Parathyroid adenoma (tissue), 2 donors: Measurements from ENCODE around the gene GNPDA2.
"Not testable (repeated sequence)": the region's sequence is repeated elsewhere in the genome, so short reads cannot be mapped to it uniquely, and the experiment has no call there.

Experiments used
- H2AFZ ChIP-seq: fragments of 300-600 bp; sonication (generic); one replicate; pipeline ENCODE4 v1.7.0; 2017; ENCODE audit warnings: antibody characterized with exemption, mild to moderate bottlenecking
- H3K27ac ChIP-seq: fragments of 300-600 bp; sonication (generic); one replicate; pipeline ENCODE4 v1.7.0; 2017
- H3K27me3 ChIP-seq: fragments of 300-600 bp; sonication (generic); one replicate; pipeline ENCODE4 v1.7.0; 2017; ENCODE audit warnings: low read length; ENCODE audit not compliant: control insufficient read depth, insufficient read depth
- H3K36me3 ChIP-seq: fragments of 300-600 bp; sonication (generic); one replicate; pipeline ENCODE4 v1.7.0; 2017; ENCODE audit warnings: low read length; ENCODE audit not compliant: control insufficient read depth, insufficient read depth
- H3K4me1 ChIP-seq: fragments of 300-600 bp; sonication (generic); one replicate; pipeline ENCODE4 v1.7.0; 2017; ENCODE audit warnings: control low read depth
- H3K4me2 ChIP-seq: fragments of 300-600 bp; sonication (generic); one replicate; pipeline ENCODE4 v1.7.0; 2017; ENCODE audit warnings: low read length
- H3K4me3 ChIP-seq: fragments of 300-600 bp; sonication (generic); one replicate; pipeline ENCODE4 v1.7.0; 2017; ENCODE audit warnings: low read depth, low read length
- H3K79me2 ChIP-seq: fragments of 300-600 bp; sonication (generic); one replicate; pipeline ENCODE4 v1.7.0; 2017; ENCODE audit warnings: control low read depth
- H3K9ac ChIP-seq: fragments of 300-600 bp; sonication (generic); one replicate; pipeline ENCODE4 v1.7.0; 2017; ENCODE audit warnings: mild to moderate bottlenecking
- H3K9me3 ChIP-seq: fragments of 300-600 bp; sonication (generic); one replicate; pipeline ENCODE4 v1.7.0; 2017; ENCODE audit warnings: low read length; ENCODE audit not compliant: control insufficient read depth
- TF ChIP-seq, protein P1 (sequence below): fragments of 300-600 bp; sonication (generic); IDR thresholded peaks from one replicate; pipeline ENCODE4 v1.7.0; 2017; ENCODE audit warnings: antibody characterized with exemption, mild to moderate bottlenecking
- donor health status: primary hyperparathyroidism.

Gene GNPDA2

DNA sequence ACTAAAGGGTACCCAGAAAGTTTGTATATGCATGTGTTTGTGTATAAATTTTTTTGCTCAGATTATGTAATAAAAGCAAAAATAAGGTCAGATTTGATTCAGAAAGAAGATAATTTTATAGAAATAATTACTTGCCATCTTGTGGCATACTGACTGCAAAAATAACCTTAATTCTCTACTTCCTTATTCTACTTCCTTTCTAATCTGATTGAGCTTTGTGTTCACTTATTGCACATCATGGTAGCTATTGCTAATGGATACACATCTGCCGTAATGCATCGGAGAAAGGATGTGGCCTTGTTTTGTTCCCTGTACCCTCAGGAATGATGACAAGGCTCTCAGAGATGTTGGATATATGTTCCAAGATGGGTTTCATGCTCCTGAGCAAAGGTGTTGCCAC is 10.5 kb upstream of the GNPDA2 start:
- TF ChIP-seq, protein P1, sequence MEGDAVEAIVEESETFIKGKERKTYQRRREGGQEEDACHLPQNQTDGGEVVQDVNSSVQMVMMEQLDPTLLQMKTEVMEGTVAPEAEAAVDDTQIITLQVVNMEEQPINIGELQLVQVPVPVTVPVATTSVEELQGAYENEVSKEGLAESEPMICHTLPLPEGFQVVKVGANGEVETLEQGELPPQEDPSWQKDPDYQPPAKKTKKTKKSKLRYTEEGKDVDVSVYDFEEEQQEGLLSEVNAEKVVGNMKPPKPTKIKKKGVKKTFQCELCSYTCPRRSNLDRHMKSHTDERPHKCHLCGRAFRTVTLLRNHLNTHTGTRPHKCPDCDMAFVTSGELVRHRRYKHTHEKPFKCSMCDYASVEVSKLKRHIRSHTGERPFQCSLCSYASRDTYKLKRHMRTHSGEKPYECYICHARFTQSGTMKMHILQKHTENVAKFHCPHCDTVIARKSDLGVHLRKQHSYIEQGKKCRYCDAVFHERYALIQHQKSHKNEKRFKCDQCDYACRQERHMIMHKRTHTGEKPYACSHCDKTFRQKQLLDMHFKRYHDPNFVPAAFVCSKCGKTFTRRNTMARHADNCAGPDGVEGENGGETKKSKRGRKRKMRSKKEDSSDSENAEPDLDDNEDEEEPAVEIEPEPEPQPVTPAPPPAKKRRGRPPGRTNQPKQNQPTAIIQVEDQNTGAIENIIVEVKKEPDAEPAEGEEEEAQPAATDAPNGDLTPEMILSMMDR, result no peak
- Histone ChIP-seq H3K27ac (no peak overlapping the region), H2AFZ (no peak overlapping the region)

DNA sequence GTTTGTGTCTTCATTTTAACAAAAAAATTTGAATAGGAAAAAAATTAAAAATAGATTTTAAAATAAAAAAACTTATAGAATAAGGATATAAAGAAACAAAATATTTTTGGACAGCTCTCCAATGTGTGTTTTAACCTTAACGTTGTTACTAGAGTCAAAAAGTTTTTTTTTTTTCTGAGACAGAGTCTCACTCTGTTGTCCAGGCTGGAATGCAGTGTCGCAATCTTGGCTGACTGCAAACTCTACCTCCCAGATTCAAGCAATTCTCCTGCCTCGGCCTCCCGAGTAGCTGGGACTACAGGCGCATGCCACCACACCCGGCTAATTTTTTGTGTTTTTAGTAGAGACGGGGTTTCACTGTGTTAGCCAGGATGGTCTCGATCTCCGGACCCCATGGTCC is 2.3 kb upstream of the GNPDA2 start:
- H3K9me3 ChIP-seq, H3K4me3 ChIP-seq, H3K36me3 ChIP-seq, H3K4me2 ChIP-seq, H2AFZ ChIP-seq, H3K9ac ChIP-seq, H3K27ac ChIP-seq, H3K79me2 ChIP-seq, H3K4me1 ChIP-seq, H3K27me3 ChIP-seq: not testable (repeated sequence)

More for the DNA sequence above, 10.5 kb upstream of the GNPDA2 start:
- H3K36me3 ChIP-seq, result no peaks in the 10 kb centered on the region
- H3K4me2 ChIP-seq, result no peak overlapping the region
- H3K4me3 ChIP-seq, result no peak overlapping the region
- no peak overlapping the region for H3K9ac ChIP-seq
- no peaks in the 10 kb centered on the region for H3K4me1 ChIP-seq
- no peaks in the 10 kb centered on the region for H3K79me2 ChIP-seq
- H3K9me3 ChIP-seq, result no peaks in the 10 kb centered on the region
- no peaks in the 10 kb centered on the region for H3K27me3 ChIP-seq

DNA sequence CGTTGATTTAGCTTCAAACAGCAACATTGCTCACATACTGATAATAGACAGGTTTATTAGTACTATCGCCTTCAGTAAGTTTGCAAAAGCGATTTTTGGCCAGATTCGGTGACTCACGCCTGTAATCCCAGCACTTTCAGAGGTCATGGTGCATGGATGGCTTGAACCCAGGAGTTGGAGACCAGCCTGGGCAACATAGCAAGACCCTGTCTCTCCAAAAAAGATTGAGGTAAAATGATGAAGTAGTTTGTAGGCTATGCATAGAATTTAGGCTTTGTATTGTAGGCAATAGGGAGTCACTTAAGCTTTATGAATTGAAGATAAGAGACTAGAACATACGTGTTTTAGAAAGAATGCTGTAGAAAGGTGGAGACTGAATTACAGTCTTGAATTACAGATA is 1.1 kb upstream of the GNPDA2 start:
- H3K9me3 ChIP-seq, result no peaks in the 10 kb centered on the region
- TF ChIP-seq, protein P1, result no peak
- no peak overlapping the region for H3K9ac ChIP-seq

DNA sequence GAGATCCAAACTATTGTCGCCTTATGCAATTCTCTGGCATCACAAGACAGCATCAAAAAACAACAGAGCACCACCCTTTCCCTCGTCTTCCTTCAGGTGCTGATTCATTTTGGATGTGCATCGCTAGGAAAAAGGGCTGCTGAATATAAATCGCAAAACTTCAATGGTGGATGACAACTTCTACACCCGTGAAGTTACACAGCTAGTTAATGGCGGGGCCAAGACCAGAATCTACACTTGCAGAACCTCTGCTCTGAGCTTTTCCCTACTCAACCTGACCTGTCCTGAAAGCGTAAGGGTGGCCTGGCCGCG is 674 bp downstream of the GNPDA2 start:
- H3K27me3 ChIP-seq, result no peaks in the 10 kb centered on the region
- H3K4me2 ChIP-seq, result peak overlapping the region; percentile 42
- peak overlapping the region; percentile 76 for H3K27ac ChIP-seq
- no peaks in the 10 kb centered on the region for H3K79me2 ChIP-seq
- H3K4me1 ChIP-seq, result no peaks in the 10 kb centered on the region
- peak overlapping the region; percentile 89 for H3K4me3 ChIP-seq
- H2AFZ ChIP-seq, result peak overlapping the region; percentile 84
- H3K9me3 ChIP-seq, result no peaks in the 10 kb centered on the region
- TF ChIP-seq, protein P1, result no peak
- no peak overlapping the region for H3K9ac ChIP-seq
- no peaks in the 10 kb centered on the region for H3K36me3 ChIP-seq

More for the DNA sequence above, 1.1 kb upstream of the GNPDA2 start:
- H3K36me3 ChIP-seq, result no peaks in the 10 kb centered on the region
- H3K79me2 ChIP-seq, result no peaks in the 10 kb centered on the region
- no peak overlapping the region for H3K27ac ChIP-seq
- H2AFZ ChIP-seq, result peak overlapping the region; percentile 12
- no peaks in the 10 kb centered on the region for H3K4me1 ChIP-seq
- H3K4me3 ChIP-seq, result no peak overlapping the region
- H3K27me3 ChIP-seq, result no peaks in the 10 kb centered on the region
- H3K4me2 ChIP-seq, result no peak overlapping the region

- TF ChIP-seq, protein P1, result no peak
- no peaks in the 10 kb centered on the region for H3K4me1 ChIP-seq
- H2AFZ ChIP-seq, result no peak overlapping the region
- no peaks in the 10 kb centered on the region for H3K79me2 ChIP-seq
- peak overlapping the region; percentile 42 for H3K4me2 ChIP-seq
- no peak overlapping the region for H3K27ac ChIP-seq
- no peaks in the 10 kb centered on the region for H3K36me3 ChIP-seq
- no peaks in the 10 kb centered on the region for H3K27me3 ChIP-seq
- H3K4me3 ChIP-seq, result peak overlapping the region; percentile 89
- H3K9ac ChIP-seq, result no peak overlapping the region
- H3K9me3 ChIP-seq, result no peaks in the 10 kb centered on the region
Observed at GRCh38 chr4:44725166-44725565, 1.2 kb downstream of the GNPDA2 start.
